Breast epithelium (tissue), 3 donors: ENCODE results near the gene TNFRSF1A.

Experiments used
- POLR2A ChIP-seq: fragments of 450-650 bp; IDR thresholded peaks from one replicate; pipeline ENCODE4 v1.6.1; 2016; ENCODE audit warnings: antibody characterized with exemption, mild to moderate bottlenecking, moderate library complexity
- POLR2AphosphoS5 ChIP-seq, 3 donors: sonication (generic); formaldehyde crosslinking; IDR thresholded peaks; one replicate each; pipeline ENCODE4 v1.6.1; 2017; ENCODE audit warnings: antibody characterized with exemption in 3 of 3
- TF ChIP-seq, protein P1 (sequence below), 3 donors: fragments of 450-650 bp; IDR thresholded peaks; one replicate each; pipeline ENCODE4 v1.5.1; 2016 to 2017; ENCODE audit warnings: antibody characterized with exemption in 3 of 3, mild to moderate bottlenecking in 3 of 3, moderate library complexity in 3 of 3

- TF ChIP-seq, protein P1, sequence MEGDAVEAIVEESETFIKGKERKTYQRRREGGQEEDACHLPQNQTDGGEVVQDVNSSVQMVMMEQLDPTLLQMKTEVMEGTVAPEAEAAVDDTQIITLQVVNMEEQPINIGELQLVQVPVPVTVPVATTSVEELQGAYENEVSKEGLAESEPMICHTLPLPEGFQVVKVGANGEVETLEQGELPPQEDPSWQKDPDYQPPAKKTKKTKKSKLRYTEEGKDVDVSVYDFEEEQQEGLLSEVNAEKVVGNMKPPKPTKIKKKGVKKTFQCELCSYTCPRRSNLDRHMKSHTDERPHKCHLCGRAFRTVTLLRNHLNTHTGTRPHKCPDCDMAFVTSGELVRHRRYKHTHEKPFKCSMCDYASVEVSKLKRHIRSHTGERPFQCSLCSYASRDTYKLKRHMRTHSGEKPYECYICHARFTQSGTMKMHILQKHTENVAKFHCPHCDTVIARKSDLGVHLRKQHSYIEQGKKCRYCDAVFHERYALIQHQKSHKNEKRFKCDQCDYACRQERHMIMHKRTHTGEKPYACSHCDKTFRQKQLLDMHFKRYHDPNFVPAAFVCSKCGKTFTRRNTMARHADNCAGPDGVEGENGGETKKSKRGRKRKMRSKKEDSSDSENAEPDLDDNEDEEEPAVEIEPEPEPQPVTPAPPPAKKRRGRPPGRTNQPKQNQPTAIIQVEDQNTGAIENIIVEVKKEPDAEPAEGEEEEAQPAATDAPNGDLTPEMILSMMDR (IDR thresholded peaks at IDR 0.05) = no peak
- TF ChIP-seq POLR2AphosphoS5 (IDR thresholded peaks at IDR 0.05) (no peak), POLR2A (no peak)
Measured at GRCh38 chr12:6352193-6353173, 10.6 kb upstream of the TNFRSF1A start.
